CD14-positive monocyte (primary cell): Measurements from ENCODE around the gene TMEM183A. TPM values are rescaled to one million over a fixed set of nuclear protein-coding genes. Genes with fewer than 3 reads are reported as not detected.
A peak's percentile ranks its signal among the peaks of the same experiment; 100 is the strongest.
"Not testable (repeated sequence)": the region's sequence is repeated elsewhere in the genome, so short reads cannot be mapped to it uniquely, and the experiment has no call there.

Experiments used
- DNase-seq, 3 donors: peaks; one replicate each; pipeline ENCODE4 v3.0.0-alpha.2; 2011 to 2022
- H2AFZ ChIP-seq: 2 replicates; pipeline ENCODE4 v1.6.0; 2012; ENCODE audit warnings: mild to moderate bottlenecking, low read depth, low read length, inconsistent platforms; ENCODE audit not compliant: insufficient read depth, poor library complexity, severe bottlenecking
- H3K27ac ChIP-seq, 2 donors: 1 replicate in 1 of 2; 2 replicates in 1 of 2; pipeline ENCODE4 v1.5.1; 2012 to 2013; ENCODE audit warnings: low read length in 2 of 2, control low read depth in 1 of 2, inconsistent platforms in 1 of 2, low read depth in 1 of 2, mild to moderate bottlenecking in 1 of 2
- H3K27me3 ChIP-seq, 2 donors: one replicate each; pipeline versions ENCODE4 v1.6.0 to v1.6.1; 2011 to 2013; ENCODE audit warnings: low read length in 2 of 2; ENCODE audit not compliant: control insufficient read depth in 2 of 2, insufficient read depth in 2 of 2
- H3K36me3 ChIP-seq, 2 donors: replicated peaks in 1 of 2; 1 replicate in 1 of 2; 2 replicates in 1 of 2; pipeline versions ENCODE4 v1.5.1 to v1.6.1; 2012 to 2013; ENCODE audit warnings: low read length in 2 of 2, control low read depth in 1 of 2, inconsistent platforms in 1 of 2, mild to moderate bottlenecking in 1 of 2; ENCODE audit not compliant: insufficient read depth in 2 of 2, control insufficient read depth in 1 of 2
- H3K4me1 ChIP-seq, 2 donors: 1 replicate in 1 of 2; 2 replicates in 1 of 2; pipeline versions ENCODE4 v1.5.1 to v1.6.1; 2012 to 2013; ENCODE audit warnings: low read length in 2 of 2, control low read depth in 1 of 2, inconsistent platforms in 1 of 2, mild to moderate bottlenecking in 1 of 2, moderate library complexity in 1 of 2; ENCODE audit not compliant: insufficient read depth in 2 of 2, control insufficient read depth in 1 of 2
- H3K4me2 ChIP-seq: replicated peaks from 2 replicates; pipeline ENCODE3; 2012; ENCODE audit warnings: low read length, moderate library complexity, mild to moderate bottlenecking; ENCODE audit not compliant: poor library complexity, severe bottlenecking; ENCODE audit errors: extremely low read depth
- H3K4me3 ChIP-seq, 3 experiments: fragments of 200-600 bp in 1 of 3; sonication (generic) in 1 of 3; replicated peaks in 1 of 3; 1 replicate in 2 of 3; 2 replicates in 1 of 3; pipeline ENCODE4 v1.5.1; 2011 to 2013; ENCODE audit warnings: low read length in 3 of 3, mild to moderate bottlenecking in 3 of 3, control low read depth in 2 of 3, low read depth in 2 of 3, inconsistent platforms in 1 of 3, moderate library complexity in 1 of 3
- H3K79me2 ChIP-seq: 2 replicates; pipeline ENCODE4 v1.6.0; 2012; ENCODE audit warnings: mild to moderate bottlenecking, control low read depth, inconsistent platforms, low read length, moderate library complexity; ENCODE audit not compliant: insufficient read depth
- H3K9ac ChIP-seq: 2 replicates; pipeline ENCODE4 v1.6.0; 2017; ENCODE audit warnings: low read length, mild to moderate bottlenecking; ENCODE audit not compliant: insufficient read depth, poor library complexity, severe bottlenecking
- H3K9me3 ChIP-seq, 2 donors: replicated peaks in 1 of 2; 1 replicate in 1 of 2; 2 replicates in 1 of 2; pipeline versions ENCODE4 v1.5.1 to v1.6.1; 2012 to 2013; ENCODE audit warnings: low read length in 2 of 2, control low read depth in 1 of 2; ENCODE audit not compliant: control insufficient read depth in 1 of 2, insufficient read depth in 1 of 2
- H4K20me1 ChIP-seq: 2 replicates; pipeline ENCODE4 v1.6.0; 2012; ENCODE audit warnings: mild to moderate bottlenecking, low read length, control low read depth, moderate library complexity; ENCODE audit not compliant: insufficient read depth
- H3K27ac Mint-ChIP-seq, 7 donors: one replicate each; pipeline ENCODE4 v1.8.0; 2020; ENCODE audit warnings: mild to moderate bottlenecking in 7 of 7, mixed read lengths in 7 of 7, moderate library complexity in 6 of 7, inconsistent platforms in 2 of 7
- H3K27me3 Mint-ChIP-seq, 3 donors: one replicate each; pipeline ENCODE4 v1.8.0; 2021 to 2022; ENCODE audit warnings: low read depth in 3 of 3, mild to moderate bottlenecking in 3 of 3, mixed read lengths in 3 of 3, moderate library complexity in 3 of 3, inconsistent platforms in 1 of 3
- H3K36me3 Mint-ChIP-seq, 2 donors: one replicate each; pipeline ENCODE4 v1.8.0; 2020; ENCODE audit warnings: mixed read lengths in 2 of 2, inconsistent platforms in 1 of 2, mild to moderate bottlenecking in 1 of 2
- H3K4me1 Mint-ChIP-seq: one replicate; pipeline ENCODE4 v1.8.0; 2020; ENCODE audit warnings: mild to moderate bottlenecking, mixed read lengths
- H3K4me3 Mint-ChIP-seq, 2 donors: one replicate each; pipeline ENCODE4 v1.8.0; 2020; ENCODE audit warnings: mild to moderate bottlenecking in 2 of 2, mixed read lengths in 2 of 2, moderate library complexity in 1 of 2
- H3K9me3 Mint-ChIP-seq, 7 donors: one replicate each; pipeline ENCODE4 v1.8.0; 2020 to 2022; ENCODE audit warnings: mixed read lengths in 7 of 7, mild to moderate bottlenecking in 6 of 7, moderate library complexity in 6 of 7, inconsistent platforms in 2 of 7
- WGBS: methylation state at CpG from one replicate; pipeline ENCODE4 v1.1.5; 2013; ENCODE audit warnings: missing lambda C conversion rate; ENCODE audit not compliant: insufficient coverage; 5-methylcytosine and 5-hydroxymethylcytosine counted together
- intact Hi-C, 2 donors: fragments of 100-400 bp; cut with micrococcal nuclease; formaldehyde crosslinking; loops; one replicate each; pipeline versions ENCODE4 v1.15.0 to v1.15.1; 2023
- polyA plus RNA-seq, 3 donors: library from polyadenylated mRNA; depleted of rRNA in 1 of 3; unstranded in 2 of 3; stranded (reverse) in 1 of 3; fragments of 300-500 nt in 2 of 3; fragments of >200 nt in 1 of 3; fragmentation: Illumina TruSeq in 2 of 3; gene quantifications; 1 replicate in 2 of 3; 2 replicates in 1 of 3; pipeline ENCODE4 v1.2.3, GENCODE V29; 2012 to 2021
- TF ChIP-seq, protein P1 (sequence below): fragments of 200-600 bp; IDR thresholded peaks from one replicate; pipeline ENCODE4 v1.8.0; 2022; ENCODE audit warnings: antibody characterized with exemption, mild to moderate bottlenecking

TMEM183A gene
- polyA plus RNA-seq, 3 donors, result 60.5 to 84.9 (median 70.0) TPM

DNA sequence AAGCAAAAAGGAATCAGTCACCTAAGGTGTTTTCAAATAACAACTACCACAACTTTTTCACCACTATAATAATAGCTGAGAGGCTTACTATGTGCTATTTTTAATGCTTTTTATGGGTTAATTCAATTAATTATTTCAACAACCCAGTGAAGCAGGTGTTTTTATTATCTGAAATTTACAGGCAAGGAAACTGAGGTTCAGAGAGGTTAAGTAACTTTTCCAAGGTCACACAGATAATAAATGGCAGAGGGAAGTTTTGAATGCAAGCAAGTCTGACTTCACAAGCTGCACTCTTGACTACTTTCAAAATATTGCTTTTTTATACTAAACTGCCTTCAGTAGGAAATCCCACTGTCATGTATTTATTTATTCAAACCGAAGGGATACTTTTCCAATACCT, 4.2 kb upstream of the TMEM183A start:
- no CpG with 5 or more reads among the region's 1 CpG for WGBS
- H3K36me3 Mint-ChIP-seq, result no peaks in the 10 kb centered on the region
- peaks cover 13 to 19% of the 10 kb centered on the region in 2 donors for H3K4me1 ChIP-seq
- no peak for DNase-seq
- H3K4me3 ChIP-seq, result no peak overlapping the region
- peaks cover 21% of the 10 kb centered on the region for H3K4me1 Mint-ChIP-seq
- peaks cover 0 to 2% (median 0%) of the 10 kb centered on the region in 7 donors for H3K9me3 Mint-ChIP-seq
- TF ChIP-seq, protein P1, sequence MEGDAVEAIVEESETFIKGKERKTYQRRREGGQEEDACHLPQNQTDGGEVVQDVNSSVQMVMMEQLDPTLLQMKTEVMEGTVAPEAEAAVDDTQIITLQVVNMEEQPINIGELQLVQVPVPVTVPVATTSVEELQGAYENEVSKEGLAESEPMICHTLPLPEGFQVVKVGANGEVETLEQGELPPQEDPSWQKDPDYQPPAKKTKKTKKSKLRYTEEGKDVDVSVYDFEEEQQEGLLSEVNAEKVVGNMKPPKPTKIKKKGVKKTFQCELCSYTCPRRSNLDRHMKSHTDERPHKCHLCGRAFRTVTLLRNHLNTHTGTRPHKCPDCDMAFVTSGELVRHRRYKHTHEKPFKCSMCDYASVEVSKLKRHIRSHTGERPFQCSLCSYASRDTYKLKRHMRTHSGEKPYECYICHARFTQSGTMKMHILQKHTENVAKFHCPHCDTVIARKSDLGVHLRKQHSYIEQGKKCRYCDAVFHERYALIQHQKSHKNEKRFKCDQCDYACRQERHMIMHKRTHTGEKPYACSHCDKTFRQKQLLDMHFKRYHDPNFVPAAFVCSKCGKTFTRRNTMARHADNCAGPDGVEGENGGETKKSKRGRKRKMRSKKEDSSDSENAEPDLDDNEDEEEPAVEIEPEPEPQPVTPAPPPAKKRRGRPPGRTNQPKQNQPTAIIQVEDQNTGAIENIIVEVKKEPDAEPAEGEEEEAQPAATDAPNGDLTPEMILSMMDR, result no peak
- H3K27me3 Mint-ChIP-seq, result peaks cover 0 to 3% (median 0%) of the 10 kb centered on the region in 3 donors
- intact Hi-C loops, result loop anchor here in 1 of 2 donors (10.0 kb wide), 1 partner anchor 48 kb away; the partner anchor contains the start of gene ADIPOR1
- no peak overlapping the region for H3K27ac ChIP-seq
- no peaks in the 10 kb centered on the region for H3K9me3 ChIP-seq
- H4K20me1 ChIP-seq, result no peaks in the 10 kb centered on the region
- no peak overlapping the region for H3K4me3 Mint-ChIP-seq
- H3K27me3 ChIP-seq, result no peaks in the 10 kb centered on the region
- no peak overlapping the region for H3K4me2 ChIP-seq
- H3K9ac ChIP-seq, result no peak overlapping the region
- no peak overlapping the region for H3K27ac Mint-ChIP-seq
- H3K79me2 ChIP-seq, result peaks cover 7% of the 10 kb centered on the region
- H2AFZ ChIP-seq, result no peak overlapping the region
- no peaks in the 10 kb centered on the region for H3K36me3 ChIP-seq

GRCh38 chr1:203005395-203006142, 1.6 kb upstream of the TMEM183A start:
- H3K4me1 Mint-ChIP-seq, result peaks cover 24% of the 10 kb centered on the region
- not testable (repeated sequence) for H3K9me3 ChIP-seq, H3K27me3 ChIP-seq, H3K27me3 Mint-ChIP-seq, H3K36me3 Mint-ChIP-seq, H4K20me1 ChIP-seq, H3K9me3 Mint-ChIP-seq
- peaks cover 34% of the 10 kb centered on the region for H3K79me2 ChIP-seq
- peak overlapping the region; percentile 91 to 97 for H3K4me3 Mint-ChIP-seq
- WGBS, result 41% methylated on average over 9 of the region's 17 CpGs
- peak in 1 of 3 donors; percentile 20 for DNase-seq
- peak overlapping the region; percentile 94 for H2AFZ ChIP-seq
- H3K27ac Mint-ChIP-seq, result peak overlapping the region; percentile 96 to 99 (median 98)
- peaks cover 20 to 23% of the 10 kb centered on the region in 2 donors for H3K4me1 ChIP-seq
- H3K4me2 ChIP-seq, result peak overlapping the region; percentile 97
- peak overlapping the region; percentile 96 for H3K9ac ChIP-seq
- intact Hi-C loops, result loop anchor here in 1 of 2 donors (2.0 to 10.0 kb wide), 2 partner anchors 51 to 79 kb away; partner anchors contain the start of genes ADIPOR1 and KLHL12
- peaks cover 16 to 20% of the 10 kb centered on the region in 2 donors for H3K36me3 ChIP-seq
- peak overlapping the region; percentile 64 to 100 (median 72) for H3K4me3 ChIP-seq
- peak overlapping the region; percentile 81 to 98 for H3K27ac ChIP-seq
